CD8-positive, alpha-beta memory T cell (primary cell): ENCODE measurements around the gene B4GALNT1. TPM values are rescaled to one million over a fixed set of nuclear protein-coding genes. Genes with fewer than 3 reads are reported as not detected.
"Not testable (repeated sequence)": the region's sequence is repeated elsewhere in the genome, so short reads cannot be mapped to it uniquely, and the experiment has no call there.

Experiments
- CTCF ChIA-PET: fragments of 350-600 bp; sonication (Branson Sonifier 250); formaldehyde crosslinking; loops from one replicate; lab custom pipeline; 2021; ENCODE audit warnings: antibody characterized with exemption; lab: Charles Lee
- POLR2A ChIA-PET: fragments of 350-600 bp; sonication (Branson Sonifier 250); formaldehyde crosslinking; loops from one replicate; lab custom pipeline; 2021; ENCODE audit warnings: antibody characterized with exemption; lab: Charles Lee
- DNase-seq, 5 donors: peaks; one replicate each; pipeline versions ENCODE4 v3.0.0 to v3.0.0-alpha.2; 2020 to 2022; ENCODE audit warnings: mixed read lengths in 1 of 5
- H3K27ac ChIP-seq: one replicate; pipeline ENCODE4 v1.7.0; 2013; ENCODE audit warnings: low read depth, mild to moderate bottlenecking, low read length, moderate library complexity
- H3K27me3 ChIP-seq: 2 replicates; pipeline ENCODE4 v1.7.0; 2013; ENCODE audit warnings: low read length, mild to moderate bottlenecking; ENCODE audit not compliant: insufficient read depth, poor library complexity, severe bottlenecking
- H3K36me3 ChIP-seq: 2 replicates; pipeline ENCODE4 v1.7.0; 2013; ENCODE audit warnings: mild to moderate bottlenecking, low read length, moderate library complexity; ENCODE audit not compliant: insufficient read depth
- H3K4me1 ChIP-seq: 2 replicates; pipeline ENCODE4 v1.7.0; 2013; ENCODE audit warnings: mild to moderate bottlenecking, low read length, moderate library complexity; ENCODE audit not compliant: insufficient read depth
- H3K4me3 ChIP-seq: 2 replicates; pipeline ENCODE4 v1.7.0; 2013; ENCODE audit warnings: mild to moderate bottlenecking, low read length
- H3K9me3 ChIP-seq: 2 replicates; pipeline ENCODE4 v1.7.0; 2013; ENCODE audit warnings: mild to moderate bottlenecking, low read length
- H3K27ac Mint-ChIP-seq, 8 donors: one replicate each; pipeline ENCODE4 v1.8.0; 2020 to 2021; ENCODE audit warnings: mixed read lengths in 8 of 8, mild to moderate bottlenecking in 6 of 8, inconsistent platforms in 3 of 8, moderate library complexity in 3 of 8
- H3K27me3 Mint-ChIP-seq, 2 donors: one replicate each; pipeline ENCODE4 v1.8.0; 2020 to 2021; ENCODE audit warnings: mixed read lengths in 2 of 2, mild to moderate bottlenecking in 1 of 2, moderate library complexity in 1 of 2
- H3K36me3 Mint-ChIP-seq, 3 donors: one replicate each; pipeline ENCODE4 v1.8.0; 2020 to 2021; ENCODE audit warnings: mixed read lengths in 3 of 3, inconsistent platforms in 1 of 3, mild to moderate bottlenecking in 1 of 3
- H3K4me1 Mint-ChIP-seq, 3 donors: one replicate each; pipeline ENCODE4 v1.8.0; 2020 to 2021; ENCODE audit warnings: mixed read lengths in 3 of 3, inconsistent platforms in 1 of 3, mild to moderate bottlenecking in 1 of 3
- H3K4me3 Mint-ChIP-seq, 7 donors: one replicate each; pipeline ENCODE4 v1.8.0; 2020 to 2021; ENCODE audit warnings: mixed read lengths in 7 of 7, mild to moderate bottlenecking in 6 of 7, moderate library complexity in 4 of 7, inconsistent platforms in 2 of 7
- H3K9me3 Mint-ChIP-seq, 5 donors: one replicate each; pipeline ENCODE4 v1.8.0; 2020 to 2022; ENCODE audit warnings: mixed read lengths in 5 of 5, mild to moderate bottlenecking in 3 of 5, moderate library complexity in 2 of 5, inconsistent platforms in 1 of 5
- polyA plus RNA-seq: library from polyadenylated mRNA; unstranded; fragments of 300-500 nt; fragmentation: Illumina TruSeq; gene quantifications from one replicate; pipeline ENCODE4 v1.2.3, GENCODE V29; 2021
- total RNA-seq, 2 experiments: library from RNA; stranded (reverse); gene quantifications; one replicate each; pipeline ENCODE4 v1.2.3, GENCODE V29; 2021

Gene B4GALNT1
- total and polyA plus RNA-seq, 3 experiments from 2014 or later, result 2.9 to 4.1 TPM; not detected in 1

GRCh38 chr12:57590864-57591781, 41.9 kb downstream of the B4GALNT1 start, which contains the start of gene PIP4K2C:
PIP4K2C (plus strand) TSS chr12:57591192; CDS start chr12:57591290, 98 bp downstream.
- Histone ChIP-seq H3K36me3 (peaks cover 7% of the 10 kb centered on the region), H3K27me3 (no peaks in the 10 kb centered on the region), H3K4me3 (peak within 1 kb of the TSS; percentile 84), H3K27ac (peak within 1 kb of the TSS; percentile 64), H3K9me3 (no peaks in the 10 kb centered on the region), H3K4me1 (peaks cover 26% of the 10 kb centered on the region)
- Mint-ChIP-seq H3K4me1 (peaks cover 29 to 39% (median 38%) of the 10 kb centered on the region in 3 donors), H3K9me3 (no peaks in the 10 kb centered on the region), H3K4me3 (peak within 1 kb of the TSS; percentile 85 to 91 (median 91)), H3K27me3 (peaks cover under 1 to 2% of the 10 kb centered on the region in 2 donors), H3K27ac (peak within 1 kb of the TSS; percentile 76 to 98 (median 92)), H3K36me3 (peaks cover 0 to 32% (median 4%) of the 10 kb centered on the region in 3 donors)
- POLR2A ChIA-PET, result interaction anchor here (1.1 to 1.7 kb wide), 2 partner anchors 19 to 111 kb away, joined by 4 to 6 read pairs; partner anchors contain the start of genes ARHGAP9 and ARHGEF25
- DNase-seq, result peak; percentile 70 to 86 (median 78)
- CTCF ChIA-PET, result interaction anchor here (0.9 to 4.1 kb wide), 4 partner anchors 8 to 153 kb away, joined by 3 to 26 read pairs (median 10); partner anchors contain the start of gene TSPAN31

GRCh38 chr12:57590479-57590863, 42.5 kb downstream of the B4GALNT1 start:
- no peaks in the 10 kb centered on the region for H3K9me3 ChIP-seq
- Mint-ChIP-seq H3K4me1 (peaks cover 29 to 39% (median 38%) of the 10 kb centered on the region in 3 donors), H3K27ac (peak overlapping the region; percentile 76 to 95 (median 88)), H3K9me3 (no peaks in the 10 kb centered on the region), H3K36me3 (peaks cover 0 to 26% (median 0%) of the 10 kb centered on the region in 3 donors), H3K27me3 (peaks cover 2 to 6% of the 10 kb centered on the region in 2 donors), H3K4me3 (peak overlapping the region; percentile 85 to 91 (median 91))
- CTCF ChIA-PET, result interaction anchor here (0.9 kb wide), 1 partner anchor 154 kb away, joined by 3 read pairs; the partner anchor contains the start of gene TSPAN31
- H3K36me3 ChIP-seq, result peaks cover under 1% of the 10 kb centered on the region
- peak overlapping the region; percentile 84 for H3K4me3 ChIP-seq
- POLR2A ChIA-PET, result interaction anchor here (1.7 kb wide), 1 partner anchor 20 kb away, joined by 6 read pairs; the partner anchor contains the start of gene ARHGEF25
- H3K27ac ChIP-seq, result peak overlapping the region; percentile 64
- H3K4me1 ChIP-seq, result peaks cover 26% of the 10 kb centered on the region
- no peaks in the 10 kb centered on the region for H3K27me3 ChIP-seq
- no peak for DNase-seq

GRCh38 chr12:57588951-57589610, 43.9 kb downstream of the B4GALNT1 start:
- peaks cover 26% of the 10 kb centered on the region for H3K4me1 ChIP-seq
- Mint-ChIP-seq H3K4me1 (peaks cover 29 to 36% (median 35%) of the 10 kb centered on the region in 3 donors), H3K4me3 (peak overlapping the region in 1 of 7 donors; percentile 42), H3K36me3 (peaks cover 0 to 15% (median 0%) of the 10 kb centered on the region in 3 donors)
- H3K27me3 ChIP-seq, H3K27ac ChIP-seq, H3K9me3 Mint-ChIP-seq, CTCF ChIA-PET, H3K9me3 ChIP-seq, H3K36me3 ChIP-seq, H3K27ac Mint-ChIP-seq, DNase-seq, H3K4me3 ChIP-seq, H3K27me3 Mint-ChIP-seq: not testable (repeated sequence)
- POLR2A ChIA-PET, result interaction anchor here (0.7 kb wide), 1 partner anchor 1645 kb away, joined by 5 read pairs; no protein-coding TSS in a partner anchor

- no peaks in the 10 kb centered on the region for H3K36me3 ChIP-seq
- no peak overlapping the region for H3K4me3 ChIP-seq
- Mint-ChIP-seq H3K27ac (no peak overlapping the region), H3K27me3 (peaks cover 7 to 14% of the 10 kb centered on the region in 2 donors), H3K4me3 (no peak overlapping the region), H3K9me3 (no peaks in the 10 kb centered on the region), H3K36me3 (peaks cover 0 to 7% (median 1%) of the 10 kb centered on the region in 3 donors), H3K4me1 (peaks cover 17 to 22% (median 19%) of the 10 kb centered on the region in 3 donors)
- H3K9me3 ChIP-seq, result no peaks in the 10 kb centered on the region
- DNase-seq, result no peak
- no peaks in the 10 kb centered on the region for H3K27me3 ChIP-seq
- ChIA-PET POLR2A (no interaction called here), CTCF (no interaction called here)
- H3K27ac ChIP-seq, result no peak overlapping the region
- H3K4me1 ChIP-seq, result peaks cover 14% of the 10 kb centered on the region
These were observed 46.1 kb downstream of the B4GALNT1 start for GRCh38 chr12:57586832-57587429.

- peaks cover 0 to 4% (median 1%) of the 10 kb centered on the region in 3 donors for H3K36me3 Mint-ChIP-seq
- CTCF ChIA-PET, result interaction anchor here (2.7 to 7.0 kb wide), 3 partner anchors 34 to 127 kb away, joined by 11 to 85 read pairs (median 35); partner anchors contain the start of genes B4GALNT1 and GLI1
- H3K27ac Mint-ChIP-seq, result peak overlapping the region in 1 of 8 donors; percentile 15
These were observed 46.9 kb downstream of the B4GALNT1 start for GRCh38 chr12:57586128-57586527.

GRCh38 chr12:57585156-57585555, 47.8 kb downstream of the B4GALNT1 start:
- no peak overlapping the region for H3K27ac ChIP-seq
- H3K36me3 Mint-ChIP-seq, result peaks cover 0 to 1% (median 0%) of the 10 kb centered on the region in 3 donors
- H3K4me1 ChIP-seq, result peaks cover under 1% of the 10 kb centered on the region
- no peaks in the 10 kb centered on the region for H3K9me3 Mint-ChIP-seq
- H3K36me3 ChIP-seq, result no peaks in the 10 kb centered on the region
- no peaks in the 10 kb centered on the region for H3K27me3 ChIP-seq
- peak overlapping the region in 1 of 8 donors; percentile 37 for H3K27ac Mint-ChIP-seq
- ChIA-PET CTCF (interaction anchor here (1.1 to 7.0 kb wide), 8 partner anchors 8 to 126 kb away, joined by 3 to 85 read pairs (median 8); partner anchors contain the start of genes B4GALNT1 and GLI1), POLR2A (no interaction called here)
- no peak overlapping the region for H3K4me3 ChIP-seq
- H3K27me3 Mint-ChIP-seq, result peaks cover 6 to 14% of the 10 kb centered on the region in 2 donors
- peaks cover 5 to 7% (median 6%) of the 10 kb centered on the region in 3 donors for H3K4me1 Mint-ChIP-seq
- DNase-seq, result no peak
- H3K4me3 Mint-ChIP-seq, result no peak overlapping the region
- H3K9me3 ChIP-seq, result no peaks in the 10 kb centered on the region

More at GRCh38 chr12:57586128-57586527, 46.9 kb downstream of the B4GALNT1 start:
- Mint-ChIP-seq H3K27me3 (peaks cover 7 to 14% of the 10 kb centered on the region in 2 donors), H3K4me3 (no peak overlapping the region), H3K4me1 (peaks cover 12 to 15% (median 13%) of the 10 kb centered on the region in 3 donors), H3K9me3 (no peaks in the 10 kb centered on the region)
- Histone ChIP-seq H3K4me3 (no peak overlapping the region), H3K9me3 (no peaks in the 10 kb centered on the region), H3K36me3 (no peaks in the 10 kb centered on the region), H3K27me3 (no peaks in the 10 kb centered on the region), H3K4me1 (peaks cover 7% of the 10 kb centered on the region), H3K27ac (no peak overlapping the region)
- POLR2A ChIA-PET, result no interaction called here
- DNase-seq, result no peak

- H3K4me1 Mint-ChIP-seq, result peaks cover 5 to 7% (median 5%) of the 10 kb centered on the region in 3 donors
- no peak overlapping the region for H3K4me3 Mint-ChIP-seq
- no peaks in the 10 kb centered on the region for H3K27me3 ChIP-seq
- no peaks in the 10 kb centered on the region for H3K9me3 Mint-ChIP-seq
- CTCF ChIA-PET, result interaction anchor here (1.1 to 7.0 kb wide), 12 partner anchors 9 to 160 kb away, joined by 3 to 85 read pairs (median 6); partner anchors contain the start of genes B4GALNT1, GLI1 and TSPAN31
- H3K36me3 Mint-ChIP-seq, result peaks cover 0 to 1% (median 0%) of the 10 kb centered on the region in 3 donors
- peak overlapping the region in 2 of 8 donors; percentile 37 to 89 for H3K27ac Mint-ChIP-seq
- no peak for DNase-seq
- POLR2A ChIA-PET, result no interaction called here
- no peak overlapping the region for H3K27ac ChIP-seq
- H3K4me1 ChIP-seq, result no peaks in the 10 kb centered on the region
- no peaks in the 10 kb centered on the region for H3K36me3 ChIP-seq
- no peak overlapping the region for H3K4me3 ChIP-seq
- no peaks in the 10 kb centered on the region for H3K9me3 ChIP-seq
- peaks cover 6 to 14% of the 10 kb centered on the region in 2 donors for H3K27me3 Mint-ChIP-seq
These were observed 48.3 kb downstream of the B4GALNT1 start for GRCh38 chr12:57584690-57585089.
